Left ventricle myocardium inferior (tissue), 1 donor: Measurements from ENCODE around the gene SERAC1. TPM values are rescaled to one million over a fixed set of nuclear protein-coding genes. Genes with fewer than 3 reads are reported as not detected.

Experiments
- DNase-seq: peaks from one replicate; pipeline ENCODE4 v3.0.0-alpha.2; 2020
- H3K27ac ChIP-seq: fragments of 200-600 bp; replicated peaks from 2 replicates; pipeline ENCODE4 v1.8.0; 2021
- H3K27me3 ChIP-seq: fragments of 200-600 bp; 2 replicates; pipeline ENCODE4 v1.8.0; 2021; ENCODE audit warnings: low read depth
- H3K36me3 ChIP-seq: fragments of 200-600 bp; 2 replicates; pipeline ENCODE4 v1.8.0; 2021
- H3K4me1 ChIP-seq: fragments of 200-600 bp; 2 replicates; pipeline ENCODE4 v1.8.0; 2021
- H3K4me3 ChIP-seq: fragments of 200-600 bp; 2 replicates; pipeline ENCODE4 v1.8.0; 2021; ENCODE audit warnings: mild to moderate bottlenecking, moderate library complexity
- H3K9me3 ChIP-seq: fragments of 200-600 bp; replicated peaks from 2 replicates; pipeline ENCODE4 v1.8.0; 2021
- intact Hi-C: fragments of 100-400 bp; cut with micrococcal nuclease; formaldehyde crosslinking; loops from one replicate; pipeline ENCODE4 v1.11.0; 2022
- total RNA-seq: library from RNA; stranded (reverse); fragmentation: NEBNext Ultra II Directional; extraction: Animal tissue kit (Norgen Biotek cat#: 25700); gene quantifications from one replicate; pipeline ENCODE4 v1.2.1, GENCODE V29; 2021
- TF ChIP-seq, protein P1 (sequence below): fragments of 200-600 bp; IDR thresholded peaks from 2 replicates; pipeline ENCODE4 v1.8.0; 2021; ENCODE audit warnings: antibody characterized with exemption, mild to moderate bottlenecking, borderline replicate concordance
- donor health status: DM: no; HTN: yes; CAD: no; lungs with severe emphysema.

The SERAC1 gene
- total RNA-seq, 1 donor from 2014 or later, result 5.1 TPM

- TF ChIP-seq, protein P1, sequence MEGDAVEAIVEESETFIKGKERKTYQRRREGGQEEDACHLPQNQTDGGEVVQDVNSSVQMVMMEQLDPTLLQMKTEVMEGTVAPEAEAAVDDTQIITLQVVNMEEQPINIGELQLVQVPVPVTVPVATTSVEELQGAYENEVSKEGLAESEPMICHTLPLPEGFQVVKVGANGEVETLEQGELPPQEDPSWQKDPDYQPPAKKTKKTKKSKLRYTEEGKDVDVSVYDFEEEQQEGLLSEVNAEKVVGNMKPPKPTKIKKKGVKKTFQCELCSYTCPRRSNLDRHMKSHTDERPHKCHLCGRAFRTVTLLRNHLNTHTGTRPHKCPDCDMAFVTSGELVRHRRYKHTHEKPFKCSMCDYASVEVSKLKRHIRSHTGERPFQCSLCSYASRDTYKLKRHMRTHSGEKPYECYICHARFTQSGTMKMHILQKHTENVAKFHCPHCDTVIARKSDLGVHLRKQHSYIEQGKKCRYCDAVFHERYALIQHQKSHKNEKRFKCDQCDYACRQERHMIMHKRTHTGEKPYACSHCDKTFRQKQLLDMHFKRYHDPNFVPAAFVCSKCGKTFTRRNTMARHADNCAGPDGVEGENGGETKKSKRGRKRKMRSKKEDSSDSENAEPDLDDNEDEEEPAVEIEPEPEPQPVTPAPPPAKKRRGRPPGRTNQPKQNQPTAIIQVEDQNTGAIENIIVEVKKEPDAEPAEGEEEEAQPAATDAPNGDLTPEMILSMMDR, result no peak
- H3K9me3 ChIP-seq, result no peaks in the 10 kb centered on the region
- no peaks in the 10 kb centered on the region for H3K27me3 ChIP-seq
- H3K27ac ChIP-seq, result no peak overlapping the region
- H3K36me3 ChIP-seq, result peaks cover 85% of the 10 kb centered on the region
- intact Hi-C loops, result no loop called here
- no peak overlapping the region for H3K4me3 ChIP-seq
- peaks cover 7% of the 10 kb centered on the region for H3K4me1 ChIP-seq
- DNase-seq, result no peak
Observed at GRCh38 chr6:158078320-158078719, 89.7 kb downstream of the SERAC1 start.

DNA sequence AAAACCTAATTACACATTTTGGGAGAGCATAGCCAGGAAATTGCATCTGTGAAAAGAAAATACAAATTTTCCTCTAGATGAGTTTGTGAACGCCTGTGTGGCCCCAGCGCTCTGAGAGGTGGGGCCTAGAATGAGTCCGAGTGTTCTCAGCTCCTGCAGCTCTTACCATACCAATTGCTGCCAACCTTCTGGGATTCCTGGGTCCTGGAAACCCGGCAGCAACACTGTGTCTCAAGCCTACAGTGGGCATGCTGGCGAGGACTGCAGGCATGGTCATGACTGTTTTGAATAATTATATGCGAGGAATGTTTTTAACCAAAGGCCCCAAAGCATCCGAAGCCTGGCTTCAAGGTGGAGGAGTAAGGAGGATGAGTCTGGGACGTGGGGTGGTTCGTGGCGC lies 90.4 kb downstream of the SERAC1 start:
- Histone ChIP-seq H3K4me1 (peaks cover 9% of the 10 kb centered on the region), H3K9me3 (no peaks in the 10 kb centered on the region), H3K27ac (no peak overlapping the region), H3K27me3 (no peaks in the 10 kb centered on the region), H3K4me3 (no peak overlapping the region), H3K36me3 (peaks cover 80% of the 10 kb centered on the region)
- no peak for DNase-seq
- TF ChIP-seq, protein P1, result no peak
- intact Hi-C loops, result no loop called here

DNA sequence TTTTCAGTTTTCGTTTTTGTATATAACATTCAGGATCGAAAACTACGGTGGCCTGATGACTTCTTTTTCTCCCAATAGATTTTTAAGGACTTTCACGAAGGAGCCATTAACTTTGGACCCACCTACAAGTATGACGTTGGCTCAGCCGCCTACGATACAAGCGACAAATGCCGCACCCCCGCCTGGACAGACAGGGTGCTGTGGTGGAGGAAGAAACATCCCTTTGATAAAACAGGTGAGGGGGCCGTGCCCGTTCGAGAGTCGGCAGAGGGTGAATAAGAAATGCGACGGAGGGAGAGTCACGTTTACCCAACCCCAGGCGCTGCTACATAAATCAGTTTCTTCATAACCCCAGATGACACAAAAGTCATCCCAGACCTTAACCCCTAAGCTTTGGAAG lies 91.5 kb downstream of the SERAC1 start:
- intact Hi-C loops, result no loop called here
- no peak overlapping the region for H3K27ac ChIP-seq
- DNase-seq, result no peak
- TF ChIP-seq, protein P1, result no peak
- no peak overlapping the region for H3K4me3 ChIP-seq
- H3K36me3 ChIP-seq, result peaks cover 75% of the 10 kb centered on the region
- peaks cover 18% of the 10 kb centered on the region for H3K4me1 ChIP-seq
- H3K27me3 ChIP-seq, result no peaks in the 10 kb centered on the region
- no peaks in the 10 kb centered on the region for H3K9me3 ChIP-seq

- peaks cover 21% of the 10 kb centered on the region for H3K4me1 ChIP-seq
- TF ChIP-seq, protein P1, result no peak
- peaks cover 71% of the 10 kb centered on the region for H3K36me3 ChIP-seq
- no peak overlapping the region for H3K27ac ChIP-seq
- no peak for DNase-seq
- H3K9me3 ChIP-seq, result no peaks in the 10 kb centered on the region
- no peaks in the 10 kb centered on the region for H3K27me3 ChIP-seq
- intact Hi-C loops, result no loop called here
- H3K4me3 ChIP-seq, result no peak overlapping the region
Observed at GRCh38 chr6:158073776-158074175, 94.3 kb downstream of the SERAC1 start.

- Histone ChIP-seq H3K36me3 (peaks cover 65% of the 10 kb centered on the region), H3K4me1 (peaks cover 21% of the 10 kb centered on the region), H3K4me3 (no peak overlapping the region), H3K27ac (peak overlapping the region; percentile 32), H3K9me3 (no peaks in the 10 kb centered on the region), H3K27me3 (no peaks in the 10 kb centered on the region)
- TF ChIP-seq, protein P1, result peak; percentile 90
- peak; percentile 68 for DNase-seq
- intact Hi-C loops, result no loop called here
Observed at GRCh38 chr6:158072083-158072721, 95.9 kb downstream of the SERAC1 start.
